Esophagus muscularis mucosa (tissue), 4 donors: ENCODE measurements around the gene BAIAP2.

ENCODE experiments used
- EP300 ChIP-seq: sonication (generic); formaldehyde crosslinking; IDR thresholded peaks from one replicate; pipeline ENCODE4 v1.6.1; 2017; ENCODE audit warnings: antibody characterized with exemption
- POLR2A ChIP-seq: fragments of 450-650 bp; IDR thresholded peaks from one replicate; pipeline ENCODE4 v1.6.1; 2017; ENCODE audit warnings: antibody characterized with exemption, moderate library complexity, mild to moderate bottlenecking, low read depth
- TF ChIP-seq, protein P1 (sequence below), 3 experiments: fragments of 200-600 bp in 2 of 3; fragments of 450-650 bp in 1 of 3; sonication (generic) in 2 of 3; IDR thresholded peaks; one replicate each; pipeline ENCODE4 v1.5.1; 2017 to 2019; ENCODE audit warnings: antibody characterized with exemption in 3 of 3, mild to moderate bottlenecking in 2 of 3, moderate library complexity in 1 of 3

DNA sequence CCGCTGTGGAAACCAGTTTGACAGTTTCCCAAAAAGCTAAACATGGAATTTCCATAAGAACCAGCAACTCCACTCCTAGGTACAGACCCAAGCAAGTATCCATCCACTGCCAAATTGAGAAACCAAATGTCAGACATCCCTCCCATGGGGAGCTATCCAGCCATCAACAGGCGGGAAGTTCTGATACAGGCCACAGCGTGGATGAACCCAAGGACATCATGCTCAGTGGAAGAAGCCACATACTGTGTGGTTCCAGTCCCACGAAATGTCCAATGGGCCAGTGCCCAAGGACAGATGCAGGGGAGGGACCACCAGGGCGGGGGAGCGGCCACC lies 12.6 kb upstream of the BAIAP2 start:
- TF ChIP-seq, protein P1, sequence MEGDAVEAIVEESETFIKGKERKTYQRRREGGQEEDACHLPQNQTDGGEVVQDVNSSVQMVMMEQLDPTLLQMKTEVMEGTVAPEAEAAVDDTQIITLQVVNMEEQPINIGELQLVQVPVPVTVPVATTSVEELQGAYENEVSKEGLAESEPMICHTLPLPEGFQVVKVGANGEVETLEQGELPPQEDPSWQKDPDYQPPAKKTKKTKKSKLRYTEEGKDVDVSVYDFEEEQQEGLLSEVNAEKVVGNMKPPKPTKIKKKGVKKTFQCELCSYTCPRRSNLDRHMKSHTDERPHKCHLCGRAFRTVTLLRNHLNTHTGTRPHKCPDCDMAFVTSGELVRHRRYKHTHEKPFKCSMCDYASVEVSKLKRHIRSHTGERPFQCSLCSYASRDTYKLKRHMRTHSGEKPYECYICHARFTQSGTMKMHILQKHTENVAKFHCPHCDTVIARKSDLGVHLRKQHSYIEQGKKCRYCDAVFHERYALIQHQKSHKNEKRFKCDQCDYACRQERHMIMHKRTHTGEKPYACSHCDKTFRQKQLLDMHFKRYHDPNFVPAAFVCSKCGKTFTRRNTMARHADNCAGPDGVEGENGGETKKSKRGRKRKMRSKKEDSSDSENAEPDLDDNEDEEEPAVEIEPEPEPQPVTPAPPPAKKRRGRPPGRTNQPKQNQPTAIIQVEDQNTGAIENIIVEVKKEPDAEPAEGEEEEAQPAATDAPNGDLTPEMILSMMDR (IDR thresholded peaks at IDR 0.05) = no peak
- TF ChIP-seq POLR2A (no peak), EP300 (no peak)
